BE2C (cell line): Measurements from ENCODE around the gene EMILIN1.
A peak's percentile ranks its signal among the peaks of the same experiment; 100 is the strongest.

Source experiments
- DNase-seq: peaks from one replicate; pipeline ENCODE4 v3.0.0-alpha.2; 2020
- H3K27me3 ChIP-seq: fragments of 250-450 bp; sonication (Bioruptor Pico); 2 replicates; pipeline ENCODE4 v1.5.1; 2020; ENCODE audit warnings: mild to moderate bottlenecking
- H3K36me3 ChIP-seq: fragments of 250-450 bp; sonication (Bioruptor Pico); 2 replicates; pipeline ENCODE4 v1.5.1; 2020; ENCODE audit warnings: mild to moderate bottlenecking
- H3K4me1 ChIP-seq: fragments of 250-450 bp; sonication (Bioruptor Pico); 2 replicates; pipeline ENCODE4 v1.5.1; 2020
- H3K4me3 ChIP-seq: 2 replicates; pipeline ENCODE4 v1.5.1; 2011; ENCODE audit warnings: low read depth, low read length
- H3K9me3 ChIP-seq: fragments of 250-450 bp; sonication (Bioruptor Pico); 2 replicates; pipeline ENCODE4 v1.5.1; 2020
- CTCF ChIP-seq: IDR thresholded peaks from 2 replicates; pipeline ENCODE4 v1.5.1; 2012; ENCODE audit warnings: mild to moderate bottlenecking, low read depth, low read length

Gene EMILIN1

GRCh38 chr2:27131429-27131828 lies 53.0 kb downstream of the EMILIN1 start:
- no peaks in the 10 kb centered on the region for H3K9me3 ChIP-seq
- no peaks in the 10 kb centered on the region; the same call in 1 of the 2 replicates for H3K4me1 ChIP-seq
- no peak for TF ChIP-seq CTCF
- DNase-seq, result no peak
- H3K27me3 ChIP-seq, result no peaks in the 10 kb centered on the region
- H3K36me3 ChIP-seq, result peaks cover 24% of the 10 kb centered on the region
- no peak overlapping the region for H3K4me3 ChIP-seq

- no peak for DNase-seq
- Histone ChIP-seq H3K4me3 (peak overlapping the region; percentile 95), H3K4me1 (no peaks in the 10 kb centered on the region; the same call in 1 of the 2 replicates), H3K9me3 (no peaks in the 10 kb centered on the region), H3K27me3 (no peaks in the 10 kb centered on the region), H3K36me3 (peaks cover 24% of the 10 kb centered on the region)
- no peak for TF ChIP-seq CTCF
Measured at GRCh38 chr2:27133195-27133875, 54.9 kb downstream of the EMILIN1 start.

GRCh38 chr2:27133905-27134780 lies 55.7 kb downstream of the EMILIN1 start, which contains the start of gene PREB:
Gene PREB, minus strand, starts transcription at chr2:27134636. Its CDS starts 215 bp downstream, at chr2:27134421.
- Histone ChIP-seq H3K4me1 (no peaks in the 10 kb centered on the region; the same call in 1 of the 2 replicates), H3K27me3 (no peaks in the 10 kb centered on the region), H3K4me3 (peak within 1 kb of the TSS; percentile 95), H3K36me3 (peaks cover 24% of the 10 kb centered on the region), H3K9me3 (no peaks in the 10 kb centered on the region)
- peak; percentile 99 for DNase-seq
- TF ChIP-seq CTCF, result peak; percentile 48

DNA sequence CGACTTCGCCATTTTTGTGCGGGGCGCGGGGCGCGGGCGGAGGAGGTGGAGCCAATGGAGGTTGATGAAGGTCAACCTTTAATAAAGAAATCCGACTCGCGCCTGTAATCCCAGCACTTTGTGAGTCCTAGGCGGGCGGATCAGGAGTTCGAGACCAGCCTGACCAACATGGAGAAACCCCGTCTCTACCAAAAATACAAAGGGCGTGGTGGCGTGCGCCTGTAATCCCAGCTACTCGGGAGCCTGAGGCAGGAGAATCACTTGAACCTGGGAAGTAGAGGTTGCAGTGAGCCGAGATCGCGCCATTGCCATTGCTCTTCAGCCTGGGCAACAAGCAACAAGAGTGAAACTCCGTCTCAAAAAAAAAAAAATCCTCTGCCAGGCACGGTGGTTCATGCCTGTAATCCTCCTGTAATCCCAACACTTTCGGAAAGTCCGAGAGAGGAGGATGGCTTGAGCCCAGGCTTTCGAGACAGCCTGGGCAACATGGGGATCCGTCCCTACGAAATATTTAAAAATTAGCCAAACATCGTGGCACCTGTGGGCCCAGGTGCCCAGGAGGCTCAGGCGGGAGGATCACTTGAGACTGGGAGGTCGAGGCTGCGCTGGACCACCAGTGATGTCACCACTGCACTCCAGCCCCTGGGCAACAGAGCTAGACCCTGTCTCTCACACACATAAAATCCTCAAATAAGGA lies 56.5 kb downstream of the EMILIN1 start:
- no peak for TF ChIP-seq CTCF
- H3K36me3 ChIP-seq, result peaks cover 24% of the 10 kb centered on the region
- H3K9me3 ChIP-seq, result no peaks in the 10 kb centered on the region
- H3K4me3 ChIP-seq, result peak overlapping the region; percentile 95
- DNase-seq, result no peak
- H3K27me3 ChIP-seq, result no peaks in the 10 kb centered on the region
- no peaks in the 10 kb centered on the region; the same call in 1 of the 2 replicates for H3K4me1 ChIP-seq

DNA sequence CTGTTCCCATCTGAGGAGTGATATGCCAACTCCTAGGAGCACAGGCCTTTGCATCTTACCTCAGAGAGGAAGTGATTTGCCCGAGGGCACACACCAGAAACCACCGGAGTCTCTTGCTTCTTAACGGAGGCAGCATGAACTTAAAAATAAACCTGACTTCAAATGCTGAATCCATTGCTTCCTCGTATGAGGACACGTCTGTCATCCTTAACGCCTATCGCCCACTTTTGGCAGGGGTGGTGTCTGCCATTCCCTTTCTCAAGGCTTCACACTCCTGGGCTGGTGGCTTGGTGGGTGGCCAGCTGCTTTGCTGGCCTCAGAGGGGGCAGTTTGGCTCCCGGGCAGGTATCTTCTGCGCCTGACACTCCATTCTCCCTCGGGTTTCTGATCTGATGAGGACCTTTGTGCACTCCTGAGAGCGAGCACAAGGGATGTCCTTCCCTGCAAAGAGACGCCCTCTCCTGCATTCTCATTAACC lies 57.1 kb downstream of the EMILIN1 start:
- Histone ChIP-seq H3K9me3 (no peaks in the 10 kb centered on the region), H3K36me3 (peaks cover 23% of the 10 kb centered on the region), H3K4me1 (no peaks in the 10 kb centered on the region; the same call in 1 of the 2 replicates), H3K4me3 (no peak overlapping the region), H3K27me3 (no peaks in the 10 kb centered on the region)
- DNase-seq, result no peak
- TF ChIP-seq CTCF, result no peak
